Spleen (tissue), 11 donors: Measurements from ENCODE around the gene DSCAML1. TPM values are rescaled to one million over a fixed set of nuclear protein-coding genes. Genes with fewer than 3 reads are reported as not detected.

Experiments
- DNase-seq: peaks from one replicate; pipeline ENCODE4 v3.0.0-alpha.2; 2020
- H3K27ac ChIP-seq, 8 donors: fragments of 200-600 bp; sonication (generic) in 7 of 8; 1 replicate in 4 of 8; 2 replicates in 4 of 8; pipeline versions ENCODE4 v1.5.0 to v1.8.0; 2016 to 2021; ENCODE audit warnings: inconsistent platforms in 4 of 8, mild to moderate bottlenecking in 4 of 8, moderate library complexity in 1 of 8
- H3K27me3 ChIP-seq, 7 donors: fragments of 200-600 bp; sonication (generic) in 6 of 7; replicated peaks in 1 of 7; 1 replicate in 4 of 7; 2 replicates in 3 of 7; pipeline versions ENCODE4 v1.5.0 to v1.8.0; 2016 to 2021; ENCODE audit warnings: inconsistent platforms in 3 of 7, mild to moderate bottlenecking in 1 of 7
- H3K36me3 ChIP-seq, 6 donors: fragments of 200-600 bp; sonication (generic) in 5 of 6; 1 replicate in 4 of 6; 2 replicates in 2 of 6; pipeline versions ENCODE4 v1.5.0 to v1.8.0; 2016 to 2021; ENCODE audit warnings: inconsistent platforms in 2 of 6
- H3K4me1 ChIP-seq, 6 donors: fragments of 200-600 bp; sonication (generic) in 5 of 6; 1 replicate in 3 of 6; 2 replicates in 3 of 6; pipeline versions ENCODE4 v1.5.0 to v1.8.0; 2016 to 2021; ENCODE audit warnings: inconsistent platforms in 3 of 6
- H3K4me3 ChIP-seq, 8 donors: fragments of 200-600 bp; sonication (generic) in 7 of 8; 1 replicate in 4 of 8; 2 replicates in 4 of 8; pipeline versions ENCODE4 v1.5.0 to v1.8.0; 2016 to 2021; ENCODE audit warnings: inconsistent platforms in 4 of 8, mild to moderate bottlenecking in 4 of 8, moderate library complexity in 2 of 8
- H3K9me3 ChIP-seq, 8 donors: fragments of 200-600 bp; sonication (generic) in 7 of 8; 1 replicate in 4 of 8; 2 replicates in 4 of 8; pipeline versions ENCODE4 v1.5.0 to v1.8.0; 2016 to 2021; ENCODE audit warnings: inconsistent platforms in 4 of 8
- CTCF ChIP-seq, 11 experiments: fragments of 200-600 bp in 7 of 11; fragments of 450-650 bp in 4 of 11; sonication (generic) in 4 of 11; IDR thresholded peaks in 8 of 11; conservative IDR thresholded peaks in 3 of 11; 1 replicate in 7 of 11; 2 replicates in 4 of 11; pipeline versions ENCODE4 v1.4.0 to v1.8.0; 2016 to 2021; ENCODE audit warnings: antibody characterized with exemption in 11 of 11, inconsistent platforms in 4 of 11, mild to moderate bottlenecking in 1 of 11
- POLR2A ChIP-seq, 3 donors: fragments of 450-650 bp; IDR thresholded peaks; one replicate each; pipeline ENCODE4 v1.5.1; 2017; ENCODE audit warnings: antibody characterized with exemption in 3 of 3, mild to moderate bottlenecking in 1 of 3
- POLR2AphosphoS5 ChIP-seq, 3 donors: sonication (generic); formaldehyde crosslinking; IDR thresholded peaks; one replicate each; pipeline ENCODE4 v1.5.1; 2017; ENCODE audit warnings: antibody characterized with exemption in 3 of 3
- WGBS, 5 donors: extraction: QIAGEN DNeasy Blood & Tissue Kit in 3 of 5; methylation state at CpG; one replicate each; pipeline versions ENCODE4 v1.1.5 to v1.1.7; 2013 to 2018; 5-methylcytosine and 5-hydroxymethylcytosine counted together
- intact Hi-C: fragments of 100-400 bp; cut with DNase I; formaldehyde crosslinking; loops from one replicate; pipeline ENCODE4 v1.15.0; 2023; ENCODE audit warnings: low total_unique reads
- polyA plus RNA-seq, 3 donors: library from polyadenylated mRNA; stranded (reverse); fragments of 200-250 nt; gene quantifications; one replicate each; pipeline ENCODE4 v1.2.1, GENCODE V29; 2013
- total RNA-seq, 7 donors: library from RNA; depleted of rRNA in 3 of 7; stranded (reverse); fragments of >200 nt in 3 of 7; fragmentation: NEBNext Ultra II Directional in 4 of 7; extraction: Animal tissue kit (Norgen Biotek cat#: 25700) in 4 of 7; gene quantifications; one replicate each; pipeline versions ENCODE4 v1.1.0 to v1.2.1, GENCODE V29; 2016 to 2021
- donor health status: healthy with polysubstance abuse.
- donor health status: DM: no; HTN: no; CAD: no; lungs with moderate emphysema.
- donor health status: DM: no; HTN: no; CAD: no.
- donor health status: Bipolar disorder and iron deficiency.
- donor health status: healthy.
- donor health status: DM: no; HTN: no; CAD: no.
- donor health status: DM: yes; HTN: yes; CAD: no.

The DSCAML1 gene
- total and polyA plus RNA-seq, 10 donors, result 0.07 to 10.7 (median 2.3) TPM

DNA sequence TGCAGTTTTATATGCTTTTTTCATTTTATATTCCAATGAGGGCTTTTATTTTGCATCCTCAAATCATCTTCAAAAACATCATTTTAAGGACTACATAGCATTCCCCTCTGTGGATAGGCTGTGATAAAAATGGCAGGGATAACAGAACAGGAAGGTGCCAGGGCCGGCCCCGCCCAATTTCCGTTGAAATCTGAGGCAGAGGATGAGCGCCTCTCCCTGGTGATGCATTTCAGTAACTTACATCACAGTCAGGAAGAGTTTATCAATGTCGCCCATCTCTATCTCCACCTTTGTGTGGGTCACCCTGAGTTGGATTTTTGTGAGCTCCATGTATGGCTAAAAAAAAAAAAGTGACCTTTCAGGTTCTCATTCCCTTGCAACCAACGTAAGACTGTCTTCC, 201.6 kb downstream of the DSCAML1 start:
- no peak overlapping the region for H3K27ac ChIP-seq
- H3K36me3 ChIP-seq, result no peaks in the 10 kb centered on the region
- intact Hi-C loops, result no loop called here
- no peak overlapping the region for H3K4me3 ChIP-seq
- no peaks in the 10 kb centered on the region for H3K4me1 ChIP-seq
- WGBS, 5 donors, result 35 to 49% (median 41%) methylated on average over 6 of the region's 6 CpGs
- no peak for DNase-seq
- TF ChIP-seq POLR2A (IDR thresholded peaks at IDR 0.05) (no peak), POLR2AphosphoS5 (IDR thresholded peaks at IDR 0.05) (no peak), CTCF (IDR thresholded peaks at IDR 0.05 in 8 of 11, conservative IDR thresholded peaks at IDR 0.05 in 3 of 11) (no peak)
- H3K9me3 ChIP-seq, result no peaks in the 10 kb centered on the region
- peaks cover 0 to 35% (median 0%) of the 10 kb centered on the region in 7 donors for H3K27me3 ChIP-seq

GRCh38 chr11:117594721-117595120, 202.3 kb downstream of the DSCAML1 start:
- H3K36me3 ChIP-seq, result no peaks in the 10 kb centered on the region
- no peak for DNase-seq
- H3K27me3 ChIP-seq, result peaks cover 0 to 28% (median 0%) of the 10 kb centered on the region in 7 donors
- WGBS, 5 donors, result 61 to 74% (median 68%) methylated on average over 1 of the region's 1 CpG
- TF ChIP-seq CTCF (IDR thresholded peaks at IDR 0.05 in 8 of 11, conservative IDR thresholded peaks at IDR 0.05 in 3 of 11) (no peak), POLR2AphosphoS5 (IDR thresholded peaks at IDR 0.05) (no peak), POLR2A (IDR thresholded peaks at IDR 0.05) (no peak)
- no peaks in the 10 kb centered on the region for H3K4me1 ChIP-seq
- intact Hi-C loops, result no loop called here
- no peaks in the 10 kb centered on the region for H3K9me3 ChIP-seq
- no peak overlapping the region for H3K27ac ChIP-seq
- H3K4me3 ChIP-seq, result no peak overlapping the region

- Histone ChIP-seq H3K27ac (no peak overlapping the region), H3K36me3 (no peaks in the 10 kb centered on the region), H3K4me3 (no peak overlapping the region), H3K9me3 (no peaks in the 10 kb centered on the region), H3K4me1 (no peaks in the 10 kb centered on the region), H3K27me3 (peaks cover 0 to 27% (median 0%) of the 10 kb centered on the region in 7 donors)
- no peak for TF ChIP-seq POLR2AphosphoS5 (IDR thresholded peaks at IDR 0.05)
- TF ChIP-seq CTCF (IDR thresholded peaks at IDR 0.05 in 8 of 11, conservative IDR thresholded peaks at IDR 0.05 in 3 of 11), result no peak
- no peak for TF ChIP-seq POLR2A (IDR thresholded peaks at IDR 0.05)
- intact Hi-C loops, result no loop called here
- DNase-seq, result no peak
- WGBS, 5 donors, result 80 to 91% (median 85%) methylated on average over 5 to 10 of the region's 10 CpGs
These were observed 204.0 kb downstream of the DSCAML1 start for GRCh38 chr11:117593065-117593464.

- no peaks in the 10 kb centered on the region for H3K4me1 ChIP-seq
- intact Hi-C loops, result no loop called here
- no peak for TF ChIP-seq CTCF (IDR thresholded peaks at IDR 0.05 in 8 of 11, conservative IDR thresholded peaks at IDR 0.05 in 3 of 11)
- no peak for TF ChIP-seq POLR2A (IDR thresholded peaks at IDR 0.05)
- no peak for TF ChIP-seq POLR2AphosphoS5 (IDR thresholded peaks at IDR 0.05)
- 80 to 90% (median 86%) methylated on average over 16 of the region's 16 CpGs for WGBS, 5 donors
- H3K27me3 ChIP-seq, result peaks cover 0 to 28% (median 0%) of the 10 kb centered on the region in 7 donors
- H3K27ac ChIP-seq, result no peak overlapping the region
- H3K4me3 ChIP-seq, result no peak overlapping the region
- no peak for DNase-seq
- H3K9me3 ChIP-seq, result no peaks in the 10 kb centered on the region
- H3K36me3 ChIP-seq, result no peaks in the 10 kb centered on the region
These were observed 205.5 kb downstream of the DSCAML1 start for GRCh38 chr11:117591316-117592039.
